ENCODE measurements around the gene PARP16. TPM values are rescaled to one million over a fixed set of nuclear protein-coding genes. Genes with fewer than 3 reads are reported as not detected.
"Not testable (repeated sequence)": the region's sequence is repeated elsewhere in the genome, so short reads cannot be mapped to it uniquely, and the experiment has no call there.

PARP16 gene
- total RNA-seq, 1 experiment from 2014 or later: 6.1 TPM

DNA sequence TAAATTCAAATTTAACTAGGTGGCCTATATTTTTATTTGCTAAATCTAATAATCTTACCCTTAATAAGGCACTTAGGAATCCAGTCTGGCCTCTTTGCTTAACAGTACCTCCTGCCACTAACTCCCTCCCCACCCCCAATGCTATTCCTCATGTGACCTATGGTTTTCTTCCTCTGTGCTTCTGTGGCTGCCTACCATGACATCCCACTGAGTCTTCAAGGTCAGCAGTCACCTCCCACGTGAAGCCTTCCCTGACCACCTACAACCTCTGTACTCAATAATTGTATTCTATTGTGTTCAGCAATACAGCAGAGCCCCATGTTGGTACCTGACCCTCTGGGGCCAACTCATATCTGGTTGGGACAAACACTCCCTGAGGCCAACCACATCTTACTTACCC lies 9.7 kb downstream of the PARP16 start:
- H3K27ac Mint-ChIP-seq (ENCODE audit: low read depth, unreplicated experiment): no peak overlapping the region
- BruUV-seq (replicated peaks): no TSS peak
- H3K36me3 Mint-ChIP-seq (ENCODE audit: insufficient read depth, unreplicated experiment): no peaks in the 10 kb centered on the region
- no peak for DNase-seq (ENCODE audit: unreplicated experiment)
- intact Hi-C loops (cut with micrococcal nuclease): loop anchor here (10.0 kb wide), 1 partner anchor 542 kb away; no protein-coding TSS in a partner anchor
- H3K9me3 Mint-ChIP-seq (ENCODE audit: unreplicated experiment): no peaks in the 10 kb centered on the region
- H3K4me3 Mint-ChIP-seq (ENCODE audit: unreplicated experiment): no peak overlapping the region
- no peaks in the 10 kb centered on the region for H3K27me3 Mint-ChIP-seq (ENCODE audit: insufficient read depth, unreplicated experiment)
- no peaks in the 10 kb centered on the region for H3K4me1 Mint-ChIP-seq (ENCODE audit: insufficient read depth, unreplicated experiment)
- ChIA-PET POLR2A (interaction anchor here (1.9 kb wide), 1 partner anchor 9 kb away, joined by 11 read pairs; the partner anchor contains the start of gene PARP16), CTCF (interaction anchor here (0.6 to 0.7 kb wide), 2 partner anchors 12 to 457 kb away, joined by 3 to 4 read pairs; no protein-coding TSS in a partner anchor)
- TF ChIP-seq, protein P1, sequence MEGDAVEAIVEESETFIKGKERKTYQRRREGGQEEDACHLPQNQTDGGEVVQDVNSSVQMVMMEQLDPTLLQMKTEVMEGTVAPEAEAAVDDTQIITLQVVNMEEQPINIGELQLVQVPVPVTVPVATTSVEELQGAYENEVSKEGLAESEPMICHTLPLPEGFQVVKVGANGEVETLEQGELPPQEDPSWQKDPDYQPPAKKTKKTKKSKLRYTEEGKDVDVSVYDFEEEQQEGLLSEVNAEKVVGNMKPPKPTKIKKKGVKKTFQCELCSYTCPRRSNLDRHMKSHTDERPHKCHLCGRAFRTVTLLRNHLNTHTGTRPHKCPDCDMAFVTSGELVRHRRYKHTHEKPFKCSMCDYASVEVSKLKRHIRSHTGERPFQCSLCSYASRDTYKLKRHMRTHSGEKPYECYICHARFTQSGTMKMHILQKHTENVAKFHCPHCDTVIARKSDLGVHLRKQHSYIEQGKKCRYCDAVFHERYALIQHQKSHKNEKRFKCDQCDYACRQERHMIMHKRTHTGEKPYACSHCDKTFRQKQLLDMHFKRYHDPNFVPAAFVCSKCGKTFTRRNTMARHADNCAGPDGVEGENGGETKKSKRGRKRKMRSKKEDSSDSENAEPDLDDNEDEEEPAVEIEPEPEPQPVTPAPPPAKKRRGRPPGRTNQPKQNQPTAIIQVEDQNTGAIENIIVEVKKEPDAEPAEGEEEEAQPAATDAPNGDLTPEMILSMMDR (IDR thresholded peaks at IDR 0.05; ENCODE audit: unreplicated experiment): no peak

DNA sequence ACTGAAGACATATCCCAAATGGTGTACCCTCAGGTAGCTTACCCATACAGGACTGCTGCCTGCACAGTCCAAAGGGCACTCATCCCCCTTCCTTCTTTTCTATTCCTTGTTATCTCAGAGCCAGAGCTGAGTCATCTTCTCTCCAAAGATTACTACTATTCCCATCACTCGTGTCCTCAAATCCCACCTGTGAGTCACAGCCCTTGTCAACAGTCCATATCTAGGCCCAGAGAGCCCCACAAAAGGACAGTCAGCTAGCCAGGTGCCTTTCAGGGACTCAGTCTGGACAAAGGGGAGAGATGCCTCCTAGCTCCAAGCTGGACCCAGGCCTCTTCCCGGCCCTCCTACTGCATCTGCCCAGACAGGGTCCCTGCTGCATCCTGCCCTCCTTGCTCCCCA lies 11.0 kb downstream of the PARP16 start:
- H3K4me3 Mint-ChIP-seq (ENCODE audit: unreplicated experiment): no peak overlapping the region
- intact Hi-C loops (cut with micrococcal nuclease): loop anchor here (10.0 kb wide), 1 partner anchor 541 kb away; no protein-coding TSS in a partner anchor
- BruUV-seq (replicated peaks): no TSS peak
- H3K27me3 Mint-ChIP-seq (ENCODE audit: insufficient read depth, unreplicated experiment): no peaks in the 10 kb centered on the region
- H3K27ac Mint-ChIP-seq (ENCODE audit: low read depth, unreplicated experiment): no peak overlapping the region
- no peaks in the 10 kb centered on the region for H3K9me3 Mint-ChIP-seq (ENCODE audit: unreplicated experiment)
- ChIA-PET CTCF (interaction anchor here (0.9 to 1.3 kb wide), 2 partner anchors 22 to 242 kb away, joined by 3 read pairs; no protein-coding TSS in a partner anchor), POLR2A (interaction anchor here (0.7 to 1.4 kb wide), 2 partner anchors 11 to 86 kb away, joined by 3 to 10 read pairs; partner anchors contain the start of gene PARP16)
- TF ChIP-seq, protein P1 (IDR thresholded peaks at IDR 0.05; ENCODE audit: unreplicated experiment): no peak
- no peaks in the 10 kb centered on the region for H3K36me3 Mint-ChIP-seq (ENCODE audit: insufficient read depth, unreplicated experiment)
- DNase-seq (ENCODE audit: unreplicated experiment): no peak
- H3K4me1 Mint-ChIP-seq (ENCODE audit: insufficient read depth, unreplicated experiment): no peaks in the 10 kb centered on the region

DNA sequence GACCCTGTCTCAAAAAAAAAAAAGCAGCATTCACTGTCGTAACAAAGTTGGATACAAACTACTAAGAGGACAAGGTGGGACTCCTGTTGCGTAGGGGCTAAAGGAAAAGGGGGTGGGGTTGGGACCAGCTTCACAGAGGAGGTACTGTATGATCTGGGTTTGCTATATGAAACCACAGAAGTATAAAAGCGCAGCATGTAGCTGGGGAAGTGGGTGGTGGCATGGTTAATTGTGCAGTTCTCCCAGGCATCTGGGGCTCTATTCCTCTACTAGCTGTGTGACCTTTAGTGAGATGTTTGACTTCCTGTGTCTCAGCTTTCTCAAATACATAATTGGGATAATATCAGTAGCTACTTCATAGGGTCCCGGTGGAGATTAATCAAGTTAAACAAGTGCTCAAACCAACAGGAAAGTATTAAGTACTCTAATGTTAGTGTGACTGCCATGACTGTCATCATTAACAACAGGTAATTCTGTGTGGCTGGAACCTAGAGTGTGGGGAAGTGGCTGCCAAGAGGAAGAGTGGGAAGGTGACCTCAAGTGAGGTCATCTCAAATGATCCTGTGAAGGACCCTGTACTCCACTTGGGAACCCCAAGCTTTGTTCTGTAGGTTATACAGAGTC lies 11.5 kb downstream of the PARP16 start:
- H3K27me3 Mint-ChIP-seq (ENCODE audit: insufficient read depth, unreplicated experiment): no peaks in the 10 kb centered on the region
- H3K4me1 Mint-ChIP-seq (ENCODE audit: insufficient read depth, unreplicated experiment): no peaks in the 10 kb centered on the region
- POLR2A ChIA-PET: interaction anchor here (0.6 to 1.4 kb wide), 3 partner anchors 11 to 104 kb away, joined by 3 to 10 read pairs (median 3); partner anchors contain the start of gene PARP16
- no peak overlapping the region for H3K4me3 Mint-ChIP-seq (ENCODE audit: unreplicated experiment)
- DNase-seq (ENCODE audit: unreplicated experiment): no peak
- H3K27ac Mint-ChIP-seq (ENCODE audit: low read depth, unreplicated experiment): no peak overlapping the region
- TF ChIP-seq, protein P1 (IDR thresholded peaks at IDR 0.05; ENCODE audit: unreplicated experiment): no peak
- intact Hi-C loops (cut with micrococcal nuclease): loop anchor here (10.0 kb wide), 1 partner anchor 540 kb away; no protein-coding TSS in a partner anchor
- BruUV-seq (replicated peaks): no TSS peak
- H3K9me3 Mint-ChIP-seq (ENCODE audit: unreplicated experiment): no peaks in the 10 kb centered on the region
- CTCF ChIA-PET: interaction anchor here (0.6 to 1.3 kb wide), 6 partner anchors 18 to 1149 kb away, joined by 3 read pairs; no protein-coding TSS in a partner anchor
- H3K36me3 Mint-ChIP-seq (ENCODE audit: insufficient read depth, unreplicated experiment): no peaks in the 10 kb centered on the region

DNA sequence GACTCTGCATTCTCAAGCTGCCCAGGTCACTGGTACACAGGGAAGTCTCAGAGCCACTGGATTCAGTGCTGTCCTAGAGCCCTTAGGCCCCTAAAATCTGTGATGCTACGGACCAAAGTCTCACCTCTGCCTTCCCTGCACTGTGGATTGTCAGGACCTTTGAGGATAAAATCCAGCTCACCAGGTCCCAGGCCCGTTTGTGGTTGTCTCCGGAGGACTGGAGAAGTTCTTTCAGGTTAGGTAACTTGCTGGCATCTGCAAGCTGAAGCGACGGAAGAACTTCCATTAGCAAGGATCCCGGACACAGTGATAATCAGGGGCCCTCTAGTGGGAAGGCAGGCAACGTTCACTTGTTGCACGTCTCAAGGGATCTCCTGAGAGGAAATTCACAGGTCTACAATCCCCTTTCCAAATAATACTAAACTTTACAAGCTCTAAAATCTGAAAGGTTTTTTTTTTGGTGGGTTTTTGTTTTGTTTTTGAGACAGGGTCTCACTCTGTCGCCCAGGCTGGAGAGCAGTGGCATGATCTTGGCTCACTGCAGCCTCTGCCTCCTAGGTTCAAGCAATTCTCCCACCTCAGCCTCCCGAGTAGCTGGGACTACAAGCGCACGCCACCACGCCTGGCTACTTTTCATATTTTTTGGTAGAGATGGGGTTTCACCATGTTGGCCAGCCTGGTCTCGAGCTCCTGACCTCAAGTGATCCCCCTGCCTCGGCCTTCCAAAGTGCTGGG lies 15.7 kb downstream of the PARP16 start:
- not testable (repeated sequence) for H3K9me3 Mint-ChIP-seq (ENCODE audit: unreplicated experiment); H3K36me3 Mint-ChIP-seq (ENCODE audit: insufficient read depth, unreplicated experiment); H3K27me3 Mint-ChIP-seq (ENCODE audit: insufficient read depth, unreplicated experiment); H3K4me1 Mint-ChIP-seq (ENCODE audit: insufficient read depth, unreplicated experiment); BruUV-seq (replicated peaks); H3K4me3 Mint-ChIP-seq (ENCODE audit: unreplicated experiment); H3K27ac Mint-ChIP-seq (ENCODE audit: low read depth, unreplicated experiment)
- CTCF ChIA-PET: interaction anchor here (0.5 to 4.4 kb wide), 40 partner anchors 8 to 1538 kb away, joined by 3 to 69 read pairs (median 4); partner anchors contain the start of genes CLPX, PARP16 and RNU5B-1
- TF ChIP-seq, protein P1 (IDR thresholded peaks at IDR 0.05; ENCODE audit: unreplicated experiment): peak; percentile 63
- POLR2A ChIA-PET: interaction anchor here (0.8 to 3.3 kb wide), 6 partner anchors 10 to 282 kb away, joined by 3 to 19 read pairs (median 4); partner anchors contain the start of genes CLPX, PARP16, RNU5B-1 and SPG21
- peak; percentile 67 for DNase-seq (ENCODE audit: unreplicated experiment)
- intact Hi-C loops (cut with micrococcal nuclease): loop anchor here (1.0 to 10.0 kb wide), 2 partner anchors 238 to 536 kb away; no protein-coding TSS in a partner anchor
